ENCODE measurements around the gene CEP170.

The CEP170 gene

GRCh38 chr1:243254927-243255790 is at the start of gene CEP170:
Gene CEP170 (minus strand): TSS chr1:243255281. CDS start chr1:243225280, 30,001 bp downstream.
- peak; percentile 92 for DNase-seq

GRCh38 chr1:243301059-243301458 is 46.0 kb upstream of the CEP170 start:
- no peak for DNase-seq

GRCh38 chr1:243299069-243299468 is 44.0 kb upstream of the CEP170 start:
- no peak for DNase-seq

GRCh38 chr1:243294723-243295121 is 39.6 kb upstream of the CEP170 start:
- no peak for DNase-seq

- DNase-seq, result no peak
Observed at GRCh38 chr1:243293941-243294722, 39.1 kb upstream of the CEP170 start.

GRCh38 chr1:243292117-243292516 is 37.0 kb upstream of the CEP170 start:
- no peak for DNase-seq

- no peak for DNase-seq
Observed at GRCh38 chr1:243291292-243291691, 36.2 kb upstream of the CEP170 start.

- DNase-seq, result no peak
Observed at GRCh38 chr1:243288062-243288461, 33.0 kb upstream of the CEP170 start.

- DNase-seq, result no peak
Observed at GRCh38 chr1:243287652-243288051, 32.6 kb upstream of the CEP170 start.

GRCh38 chr1:243287123-243287460 is 32.0 kb upstream of the CEP170 start:
- DNase-seq, result no peak

- DNase-seq, result peak; percentile 9
Observed at GRCh38 chr1:243286409-243287122, 31.5 kb upstream of the CEP170 start.

- DNase-seq, result no peak
Observed at GRCh38 chr1:243281672-243282071, 26.6 kb upstream of the CEP170 start.

- DNase-seq, result no peak
Observed at GRCh38 chr1:243280571-243281129, 25.6 kb upstream of the CEP170 start.

GRCh38 chr1:243275316-243275715 is 20.2 kb upstream of the CEP170 start:
- no peak for DNase-seq

GRCh38 chr1:243273945-243274344 is 18.9 kb upstream of the CEP170 start:
- no peak for DNase-seq

GRCh38 chr1:243273506-243273905 is 18.4 kb upstream of the CEP170 start:
- DNase-seq, result no peak

- no peak for DNase-seq
Observed at GRCh38 chr1:243272401-243272800, 17.3 kb upstream of the CEP170 start.

GRCh38 chr1:243271996-243272395 is 16.9 kb upstream of the CEP170 start:
- DNase-seq, result no peak

- DNase-seq, result no peak
Observed at GRCh38 chr1:243270097-243270864, 15.2 kb upstream of the CEP170 start.

GRCh38 chr1:243269461-243269801 is 14.3 kb upstream of the CEP170 start:
- DNase-seq, result no peak

- DNase-seq, result no peak
Observed at GRCh38 chr1:243268751-243269460, 13.8 kb upstream of the CEP170 start.

Data from CD4-positive, alpha-beta T cell treated with Interleukin-17A for 4 hours (primary cell).